IPS-15b (cell line): ENCODE measurements around the gene ANP32E.
"Not testable (repeated sequence)": the region's sequence is repeated elsewhere in the genome, so short reads cannot be mapped to it uniquely, and the experiment has no call there.

Source experiments
- H3K27me3 ChIP-seq: one replicate; pipeline ENCODE4 v1.6.1; 2013; ENCODE audit warnings: low read length; ENCODE audit not compliant: control insufficient read depth, insufficient read depth
- H3K36me3 ChIP-seq: one replicate; pipeline ENCODE4 v1.6.1; 2013; ENCODE audit warnings: low read length; ENCODE audit not compliant: control insufficient read depth, insufficient read depth
- H3K4me1 ChIP-seq: one replicate; pipeline ENCODE4 v1.6.1; 2013; ENCODE audit warnings: mild to moderate bottlenecking, low read length; ENCODE audit not compliant: control insufficient read depth, insufficient read depth
- H3K4me3 ChIP-seq: one replicate; pipeline ENCODE4 v1.5.1; 2013; ENCODE audit warnings: low read depth, low read length
- H3K9ac ChIP-seq: one replicate; pipeline ENCODE4 v1.6.1; 2013; ENCODE audit warnings: low read depth, mild to moderate bottlenecking, low read length
- H3K9me3 ChIP-seq: one replicate; pipeline ENCODE4 v1.6.1; 2013; ENCODE audit warnings: mild to moderate bottlenecking, low read length; ENCODE audit not compliant: control insufficient read depth, insufficient read depth

ANP32E gene

GRCh38 chr1:150207281-150207971 lies 28.5 kb downstream of the ANP32E start:
- Histone ChIP-seq H3K9me3 (no peaks in the 10 kb centered on the region), H3K9ac (no peak overlapping the region), H3K4me1 (no peaks in the 10 kb centered on the region), H3K27me3 (no peaks in the 10 kb centered on the region), H3K36me3 (no peaks in the 10 kb centered on the region), H3K4me3 (no peak overlapping the region)

- Histone ChIP-seq H3K4me3 (no peak overlapping the region), H3K9me3 (no peaks in the 10 kb centered on the region), H3K4me1 (peaks cover 2% of the 10 kb centered on the region), H3K9ac (no peak overlapping the region), H3K36me3 (no peaks in the 10 kb centered on the region), H3K27me3 (no peaks in the 10 kb centered on the region)
Observed at GRCh38 chr1:150196417-150196816, 39.5 kb downstream of the ANP32E start.

DNA sequence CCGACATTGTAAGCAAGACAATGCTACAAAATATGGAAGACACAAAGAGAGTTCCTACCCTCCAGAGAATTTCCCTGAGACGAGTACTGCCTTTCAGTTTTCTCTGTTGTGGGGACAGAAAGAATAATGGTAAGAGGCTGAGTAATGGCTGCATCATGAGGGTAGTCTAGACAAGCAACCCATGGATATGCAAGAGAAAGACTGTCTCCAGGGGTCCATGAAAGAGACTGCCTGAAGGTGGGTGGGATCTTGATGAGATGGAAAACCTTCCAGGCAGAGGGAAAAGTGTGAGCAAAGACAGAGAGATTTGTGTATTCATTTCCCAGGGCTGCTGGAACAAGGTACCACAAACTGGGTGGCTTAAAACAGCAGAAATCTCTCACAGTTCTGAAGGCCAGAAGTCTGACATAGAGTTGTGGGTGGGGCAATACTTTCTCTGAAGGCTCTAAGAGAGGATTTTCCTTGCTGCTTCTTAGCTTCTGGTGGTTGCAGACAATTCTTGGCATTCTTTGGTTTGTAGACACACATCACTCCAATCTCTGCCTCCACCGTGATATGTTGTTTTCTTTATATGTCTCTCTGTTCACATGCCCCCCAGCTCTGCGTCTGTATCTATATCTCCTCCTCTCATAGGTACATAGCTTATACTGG lies 41.4 kb downstream of the ANP32E start:
- no peak overlapping the region for H3K9ac ChIP-seq
- no peaks in the 10 kb centered on the region for H3K36me3 ChIP-seq
- no peaks in the 10 kb centered on the region for H3K27me3 ChIP-seq

DNA sequence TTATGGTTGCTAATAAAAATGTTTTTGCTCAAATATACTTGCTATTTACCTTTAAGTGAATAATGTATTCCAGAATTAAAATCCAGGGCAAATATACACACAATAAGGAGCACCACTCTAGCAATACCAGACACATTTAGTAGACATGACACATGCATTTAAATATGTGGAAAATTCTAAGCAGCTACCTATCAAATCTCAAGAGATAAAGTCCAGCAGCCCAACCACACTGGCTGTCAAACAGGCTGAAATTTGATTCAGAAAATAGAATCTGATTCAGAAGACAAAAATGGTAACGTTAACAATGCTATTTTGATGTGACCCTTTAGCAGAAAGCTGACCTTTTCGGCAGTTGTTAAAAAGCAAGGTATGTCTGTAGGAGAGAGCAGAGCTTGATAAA lies 43.9 kb downstream of the ANP32E start:
- no peak overlapping the region for H3K4me3 ChIP-seq
- no peak overlapping the region for H3K9ac ChIP-seq
- H3K4me1 ChIP-seq: peaks cover 2% of the 10 kb centered on the region
- no peaks in the 10 kb centered on the region for H3K27me3 ChIP-seq
- no peaks in the 10 kb centered on the region for H3K36me3 ChIP-seq
- H3K9me3 ChIP-seq: no peaks in the 10 kb centered on the region

More for the DNA sequence above, 41.4 kb downstream of the ANP32E start:
- Histone ChIP-seq H3K4me3 (no peak overlapping the region), H3K9me3 (no peaks in the 10 kb centered on the region), H3K4me1 (peaks cover 2% of the 10 kb centered on the region)

GRCh38 chr1:150187560-150187931 lies 48.4 kb downstream of the ANP32E start:
- Histone ChIP-seq H3K9ac (no peak overlapping the region), H3K4me3 (no peak overlapping the region), H3K4me1 (no peaks in the 10 kb centered on the region), H3K36me3 (no peaks in the 10 kb centered on the region), H3K9me3 (no peaks in the 10 kb centered on the region), H3K27me3 (no peaks in the 10 kb centered on the region)

DNA sequence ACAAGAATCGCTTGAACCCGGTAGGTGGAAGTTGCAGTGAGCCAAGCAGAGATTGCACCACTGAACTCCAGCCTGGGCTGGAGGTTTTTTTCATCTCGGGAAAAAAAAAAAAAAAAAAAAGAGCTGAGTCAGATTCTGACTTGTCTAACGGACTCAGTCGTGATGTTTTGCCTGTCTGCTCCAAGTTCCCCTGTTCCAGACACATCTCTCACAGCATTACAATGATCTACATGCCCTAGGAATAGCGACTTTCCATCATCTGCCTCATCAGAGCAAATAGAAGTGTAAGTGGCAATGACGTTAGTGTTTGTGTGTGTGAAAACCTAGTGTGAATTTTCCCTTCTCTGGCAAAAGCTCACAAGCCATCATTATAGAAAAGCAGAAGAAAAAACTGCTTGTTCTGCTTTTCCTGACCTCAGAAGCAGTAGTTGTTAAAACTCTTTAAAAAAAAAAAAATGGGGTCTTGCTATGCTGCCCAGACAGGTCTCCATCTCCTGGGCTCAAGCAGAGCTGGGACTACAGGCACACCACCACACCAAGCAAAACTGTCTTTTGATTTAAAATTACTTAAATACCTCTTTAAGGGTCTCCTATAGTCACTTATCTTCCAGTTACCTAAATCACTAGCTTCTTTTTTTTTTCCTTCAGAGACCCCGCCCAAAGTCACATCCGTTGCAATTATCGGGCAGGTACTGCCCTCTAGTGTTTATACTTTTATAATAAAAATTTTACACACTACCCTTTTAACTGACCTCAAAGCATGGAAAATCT lies 48.9 kb downstream of the ANP32E start:
- Histone ChIP-seq H3K4me1 (no peaks in the 10 kb centered on the region), H3K36me3 (no peaks in the 10 kb centered on the region), H3K9ac (no peak overlapping the region), H3K27me3 (no peaks in the 10 kb centered on the region), H3K9me3 (no peaks in the 10 kb centered on the region), H3K4me3 (no peak overlapping the region)

DNA sequence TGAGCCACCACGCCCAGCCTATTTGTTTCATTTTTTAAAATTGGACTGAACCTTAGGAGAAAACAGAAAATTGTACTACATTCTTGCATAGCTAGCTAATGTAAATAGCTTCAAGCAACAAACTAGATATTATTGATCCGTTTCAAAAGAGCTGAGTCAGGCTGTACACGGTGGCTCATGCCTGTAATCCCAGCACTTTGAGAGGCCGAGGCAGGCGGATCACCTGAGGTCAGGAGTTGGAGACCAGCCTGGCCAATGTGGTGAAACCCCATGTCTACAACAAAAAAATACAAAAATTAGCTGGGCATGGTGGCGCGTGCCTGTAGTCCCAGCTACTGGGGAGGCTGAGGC lies 49.5 kb downstream of the ANP32E start:
- not testable (repeated sequence) for H3K4me3 ChIP-seq, H3K4me1 ChIP-seq, H3K36me3 ChIP-seq, H3K9ac ChIP-seq, H3K27me3 ChIP-seq, H3K9me3 ChIP-seq

DNA sequence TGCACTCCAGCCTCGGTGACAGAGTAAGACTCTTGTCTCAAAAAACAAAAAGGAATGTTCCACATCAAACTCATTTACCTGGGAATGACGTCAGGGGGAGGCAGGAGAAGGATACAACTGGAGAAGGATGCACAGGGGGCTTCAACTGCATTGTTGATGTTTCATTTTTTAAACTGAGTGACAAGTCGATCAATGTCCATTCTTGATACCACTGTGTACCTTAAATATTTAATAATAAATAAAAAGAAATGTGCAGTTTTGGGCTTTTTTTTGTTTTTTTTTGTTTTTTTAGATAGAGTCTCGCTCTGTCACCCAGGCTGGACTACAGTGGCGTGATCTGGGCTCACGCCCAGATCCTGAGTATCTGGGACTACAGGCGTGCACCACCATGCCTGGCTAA lies 50.4 kb downstream of the ANP32E start:
- Histone ChIP-seq H3K36me3 (no peaks in the 10 kb centered on the region), H3K9me3 (no peaks in the 10 kb centered on the region), H3K4me1 (no peaks in the 10 kb centered on the region), H3K4me3 (no peak overlapping the region), H3K9ac (no peak overlapping the region), H3K27me3 (no peaks in the 10 kb centered on the region)

DNA sequence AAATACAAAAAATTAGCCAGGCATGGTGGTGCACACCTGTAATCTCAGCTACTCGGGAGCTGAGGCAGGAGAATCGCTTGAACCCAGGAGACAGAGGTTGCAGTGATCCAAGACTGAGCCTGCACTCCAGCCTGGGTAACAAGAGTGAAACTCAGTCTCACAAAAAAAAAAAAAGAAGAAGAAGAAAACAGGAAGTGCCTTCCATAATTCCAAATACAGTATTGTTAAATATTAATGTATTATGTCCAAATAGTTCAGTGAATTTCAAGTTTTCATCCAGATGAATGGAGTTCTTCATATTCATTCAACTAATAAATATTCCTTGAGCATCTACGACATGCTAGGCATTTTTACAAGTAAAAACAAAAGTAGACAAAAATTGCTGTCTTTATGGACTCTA lies 52.9 kb downstream of the ANP32E start:
- no peak overlapping the region for H3K9ac ChIP-seq
- H3K9me3 ChIP-seq: no peaks in the 10 kb centered on the region
- no peaks in the 10 kb centered on the region for H3K27me3 ChIP-seq
- no peaks in the 10 kb centered on the region for H3K36me3 ChIP-seq
- no peak overlapping the region for H3K4me3 ChIP-seq
- no peaks in the 10 kb centered on the region for H3K4me1 ChIP-seq

DNA sequence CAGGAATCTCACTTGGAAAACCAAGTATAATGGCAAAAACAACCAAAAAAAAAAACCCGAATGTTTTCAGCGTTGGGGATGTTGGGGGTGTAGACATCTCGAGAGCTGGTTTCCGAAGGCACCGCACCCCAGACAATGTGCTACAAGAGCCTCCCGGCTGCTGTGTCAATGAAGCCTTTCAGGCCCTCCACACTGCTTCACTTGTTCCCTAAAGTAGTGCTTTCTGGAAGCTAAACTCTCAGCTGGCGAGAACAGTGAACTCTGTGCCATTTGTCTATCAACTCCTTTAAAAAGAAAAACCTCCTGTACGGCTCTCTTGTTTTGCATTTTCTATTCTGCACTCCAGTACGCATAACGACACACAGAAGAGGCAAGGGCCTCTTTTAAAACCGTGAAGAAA lies 53.7 kb downstream of the ANP32E start:
- no peak overlapping the region for H3K4me3 ChIP-seq
- no peaks in the 10 kb centered on the region for H3K36me3 ChIP-seq
- H3K9ac ChIP-seq: no peak overlapping the region
- H3K27me3 ChIP-seq: no peaks in the 10 kb centered on the region
- H3K9me3 ChIP-seq: no peaks in the 10 kb centered on the region
- H3K4me1 ChIP-seq: no peaks in the 10 kb centered on the region

- Histone ChIP-seq H3K9ac (no peak overlapping the region), H3K4me3 (no peak overlapping the region), H3K36me3 (no peaks in the 10 kb centered on the region), H3K9me3 (no peaks in the 10 kb centered on the region), H3K27me3 (no peaks in the 10 kb centered on the region), H3K4me1 (no peaks in the 10 kb centered on the region)
Observed at GRCh38 chr1:150180474-150180873, 55.4 kb downstream of the ANP32E start.

GRCh38 chr1:150179867-150180266 lies 56.0 kb downstream of the ANP32E start:
- no peaks in the 10 kb centered on the region for H3K27me3 ChIP-seq
- H3K36me3 ChIP-seq: no peaks in the 10 kb centered on the region
- no peak overlapping the region for H3K9ac ChIP-seq
- no peaks in the 10 kb centered on the region for H3K4me1 ChIP-seq
- no peaks in the 10 kb centered on the region for H3K9me3 ChIP-seq
- H3K4me3 ChIP-seq: no peak overlapping the region
